ENCODE data around the gene RAMP3. TPM values are rescaled to one million over a fixed set of nuclear protein-coding genes. Genes with fewer than 3 reads are reported as not detected.
A peak's percentile ranks its signal among the peaks of the same experiment; 100 is the strongest.

Gene RAMP3
- polyA plus RNA-seq, 2 of the 4 experiments (the other 2 are of a cell fraction): not detected

- Histone ChIP-seq H3K4me1 (peaks cover 28% of the 10 kb centered on the region), H3K4me2 (peak within 1 kb of the TSS; percentile 86), H3K4me3 (peak within 1 kb of the TSS; percentile 86), H3K27ac (peak within 1 kb of the TSS; percentile 92 to 96), H3K9me3 (no peaks in the 10 kb centered on the region)
- POLR2A ChIA-PET: interaction anchor here (0.5 to 1.8 kb wide), 32 partner anchors 9 to 1067 kb away, joined by 3 to 16 read pairs (median 4); partner anchors contain the start of genes DBNL, DDX56, H2AZ2 and OGDH
- ATAC-seq (peak; percentile 94 to 96), DNase-seq (ENCODE audit: low read depth in 1 of 2, low spot score in 1 of 2) (peak; percentile 85 to 97), FAIRE-seq (peak; percentile 46)
- CTCF ChIA-PET: interaction anchor here (0.7 to 2.3 kb wide), 9 partner anchors 11 to 473 kb away, joined by 3 to 9 read pairs (median 3); partner anchors contain the start of gene H2AZ2
- WGBS (ENCODE audit: missing lambda C conversion rate): under 1% methylated on average over 40 of the region's 64 CpGs
- peak; percentile 79; the same call in 1 of the 2 replicates for TF ChIP-seq MAZ (IDR thresholded peaks at IDR 0.05; ENCODE audit: borderline replicate concordance, low read depth, low read length)
- peak; percentile 85 for TF ChIP-seq FOSB (CRISPR knock-in tag; IDR thresholded peaks at IDR 0.05)
- TF ChIP-seq BCL3 (IDR thresholded peaks at IDR 0.05): peak; percentile 96
- peak; percentile 70; the same call in 1 of the 2 replicates for TF ChIP-seq HMGXB4 (CRISPR knock-in tag; IDR thresholded peaks at IDR 0.05; ENCODE audit: borderline replicate concordance)
- TF ChIP-seq CHD2 (IDR thresholded peaks at IDR 0.05; ENCODE audit: low read length, partially characterized antibody): peak; percentile 57
- TF ChIP-seq RAD21 (conservative IDR thresholded peaks at IDR 0.05 in 1 of 2, IDR thresholded peaks at IDR 0.05 in 1 of 2): peak in 1 of 2 experiments; percentile 23; a peak in 3 of 5 replicates
- peak; percentile 86 to 98; a peak in 4 of 5 replicates for TF ChIP-seq JUN (IDR thresholded peaks at IDR 0.05)
- TF ChIP-seq MYC (IDR thresholded peaks at IDR 0.05; ENCODE audit: borderline replicate concordance, low read length): peak; percentile 100
- TF ChIP-seq SMC3 (IDR thresholded peaks at IDR 0.05): 0 out of 3 replicates have a peak, but pooled peaks have one; percentile 31
- TF ChIP-seq ATOH8 (CRISPR knock-in tag; IDR thresholded peaks at IDR 0.05; ENCODE audit: low read depth): peak; percentile 80; the same call in 1 of the 2 replicates
- TF ChIP-seq TFCP2L1 (CRISPR knock-in tag; IDR thresholded peaks at IDR 0.05): peak; percentile 94
- TF ChIP-seq EHMT2 (IDR thresholded peaks at IDR 0.05; ENCODE audit: low read depth): no peak
- peak; percentile 61 for TF ChIP-seq CTCF (IDR thresholded peaks at IDR 0.05)
- TF ChIP-seq ZFP36 (IDR thresholded peaks at IDR 0.05; ENCODE audit: borderline replicate concordance, partially characterized antibody): no peak
- peak; percentile 87 for TF ChIP-seq HOXA7 (CRISPR knock-in tag; IDR thresholded peaks at IDR 0.05)
- 0 out of 2 replicates have a peak, but pooled peaks have one; percentile 4 for TF ChIP-seq EHF (CRISPR knock-in tag; IDR thresholded peaks at IDR 0.05)
- no peak for TF ChIP-seq SREBF2 (IDR thresholded peaks at IDR 0.05)
- no peak for TF ChIP-seq HES2 (IDR thresholded peaks at IDR 0.05)
- TF ChIP-seq ZNF302 (CRISPR knock-in tag; IDR thresholded peaks at IDR 0.05): no peak
- peak; percentile 29; the same call in 1 of the 2 replicates for TF ChIP-seq RFX5 (IDR thresholded peaks at IDR 0.05)
- TF ChIP-seq POLR2A (IDR thresholded peaks at IDR 0.05; ENCODE audit: low read length): peak; percentile 94
- TF ChIP-seq KDM5A (IDR thresholded peaks at IDR 0.05): peak; percentile 85
- peak; percentile 91 for TF ChIP-seq PHF8 (IDR thresholded peaks at IDR 0.05; ENCODE audit: borderline replicate concordance, low read depth)
- TF ChIP-seq USF2 (IDR thresholded peaks at IDR 0.05): peak; percentile 33; the same call in 1 of the 2 replicates
- peak; percentile 99 for TF ChIP-seq MAX (IDR thresholded peaks at IDR 0.05)
- 0 out of 2 replicates have a peak, but pooled peaks have one; percentile 44 for TF ChIP-seq PBX3 (IDR thresholded peaks at IDR 0.05)
- TF ChIP-seq ELK1 (IDR thresholded peaks at IDR 0.05; ENCODE audit: low read depth, low read length): peak; percentile 62; the same call in 1 of the 2 replicates
- TF ChIP-seq HEYL (CRISPR knock-in tag; IDR thresholded peaks at IDR 0.05): no peak
These were observed 46.0 kb upstream of the RAMP3 start, which contains the start of gene TBRG4 for GRCh38 chr7:45111298-45112223. TSS of gene TBRG4 (minus strand) at chr7:45111697. CDS start at chr7:45109237, 2,460 bp downstream.

All from A549 (cell line).